Measurements from ENCODE around the gene CXorf65.

Gene CXorf65

GRCh38 chrX:71067089-71067488, 39.5 kb downstream of the CXorf65 start:
- DNase-seq (ENCODE audit: low read depth in 3 of 3), result no peak

- DNase-seq (ENCODE audit: low read depth in 3 of 3), result no peak
Measured at GRCh38 chrX:71060127-71060526, 46.4 kb downstream of the CXorf65 start.

GRCh38 chrX:71057848-71058530, 48.6 kb downstream of the CXorf65 start:
- DNase-seq (ENCODE audit: low read depth in 3 of 3), result no peak

- no peak for DNase-seq (ENCODE audit: low read depth in 3 of 3)
Measured at GRCh38 chrX:71056867-71057266, 49.7 kb downstream of the CXorf65 start.
